ENCODE measurements around the gene ZNF578. TPM values are rescaled to one million over a fixed set of nuclear protein-coding genes. Genes with fewer than 3 reads are reported as not detected.
"Not testable (repeated sequence)": the region's sequence is repeated elsewhere in the genome, so short reads cannot be mapped to it uniquely, and the experiment has no call there.

The ZNF578 gene
- under 1 TPM; 0.11 to 0.85 TPM for total RNA-seq

DNA sequence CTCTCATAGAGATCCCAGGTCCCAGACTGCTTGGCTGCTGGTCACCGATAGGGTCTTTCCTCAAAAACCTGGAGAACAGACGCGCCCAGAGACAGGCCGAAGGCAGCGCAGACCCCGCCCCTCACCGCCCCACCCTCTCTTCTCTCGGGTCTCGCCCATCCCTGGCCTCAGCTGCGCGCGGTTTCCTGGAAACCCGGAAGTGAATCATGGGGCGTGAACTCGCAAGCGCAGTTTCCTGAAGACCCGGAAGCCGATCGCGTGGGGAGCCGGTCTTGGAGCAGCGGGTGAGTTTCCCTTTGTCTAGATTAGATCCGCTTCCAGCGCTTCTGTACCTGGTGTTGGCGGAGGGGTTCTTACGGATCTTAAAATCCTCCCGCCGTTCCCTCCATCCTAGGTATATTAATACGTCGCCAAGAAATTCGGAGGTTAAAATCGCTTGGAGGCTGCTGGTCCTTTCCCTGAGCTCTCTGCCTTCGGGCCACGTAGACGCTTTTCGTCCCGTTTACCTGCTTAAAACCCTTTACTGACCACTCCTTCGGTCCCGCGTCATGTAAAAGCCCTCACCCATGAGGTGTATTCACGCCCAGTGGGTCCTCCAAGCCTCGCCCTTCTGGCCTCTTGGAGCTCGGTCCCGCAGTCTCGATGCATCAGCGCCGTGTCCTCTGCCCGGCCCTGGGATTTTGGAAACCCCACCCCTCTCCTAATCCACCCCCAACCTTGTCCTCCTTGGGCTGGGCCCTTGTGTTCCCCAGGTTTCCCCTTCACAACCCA, at the start of gene ZNF578:
ZNF578 (plus strand) TSS at position 230 of the 771 bp plus-strand sequence. CDS start 48,293 bp downstream, outside the sequence.
- peaks cover 43% of the 10 kb centered on the region for H3K36me3 Mint-ChIP-seq (ENCODE audit: low read depth)
- peak within 1 kb of the TSS; percentile 77 for H3K27ac Mint-ChIP-seq
- H3K9me3 Mint-ChIP-seq = peaks cover 53% of the 10 kb centered on the region
- H3K27me3 Mint-ChIP-seq = peaks cover 7% of the 10 kb centered on the region
- H3K4me3 Mint-ChIP-seq = peak within 1 kb of the TSS; percentile 81
- H3K4me1 Mint-ChIP-seq = peaks cover 11% of the 10 kb centered on the region
- peak; percentile 94 for ATAC-seq (replicated peaks)

DNA sequence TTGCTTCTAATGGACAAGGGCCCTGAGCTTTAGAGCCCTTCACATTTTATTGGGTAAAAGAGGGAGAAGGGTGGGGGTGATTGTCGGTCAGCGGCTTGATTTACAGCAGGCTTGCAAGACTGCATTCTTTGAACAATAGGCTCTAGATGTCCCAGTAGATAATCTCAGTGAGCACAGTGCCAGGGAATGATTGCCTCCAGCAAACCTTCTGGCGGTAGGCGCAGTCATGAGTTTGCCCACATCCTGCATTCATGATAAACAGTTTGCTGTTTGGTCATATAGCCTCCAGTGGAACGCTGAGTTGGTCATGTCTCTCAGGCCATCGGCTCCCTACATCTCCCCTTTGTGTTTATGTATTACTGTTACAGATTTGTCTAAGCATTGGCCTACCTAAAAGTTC, 43.1 kb upstream of the ZNF578 start:
- Mint-ChIP-seq H3K27ac (no peak overlapping the region), H3K4me3 (no peak overlapping the region), H3K27me3 (no peaks in the 10 kb centered on the region), H3K4me1 (no peaks in the 10 kb centered on the region), H3K9me3 (peaks cover 8% of the 10 kb centered on the region), H3K36me3 (ENCODE audit: low read depth) (peaks cover 77% of the 10 kb centered on the region)
- ATAC-seq (replicated peaks) = no peak

GRCh38 chr19:52415711-52416110, 37.6 kb upstream of the ZNF578 start:
- no peaks in the 10 kb centered on the region for H3K27me3 Mint-ChIP-seq
- H3K9me3 Mint-ChIP-seq = peaks cover 25% of the 10 kb centered on the region
- no peak overlapping the region for H3K4me3 Mint-ChIP-seq
- H3K36me3 Mint-ChIP-seq (ENCODE audit: low read depth) = peaks cover 22% of the 10 kb centered on the region
- no peak for ATAC-seq (replicated peaks)
- no peak overlapping the region for H3K27ac Mint-ChIP-seq
- no peaks in the 10 kb centered on the region for H3K4me1 Mint-ChIP-seq

GRCh38 chr19:52428937-52429336, 24.4 kb upstream of the ZNF578 start, which contains the start of gene ZNF534:
ZNF534 (plus strand) TSS chr19:52429148; CDS start chr19:52431475, 2,327 bp downstream.
- Mint-ChIP-seq H3K27ac (no peak within 1 kb of the TSS), H3K4me1 (no peaks in the 10 kb centered on the region), H3K36me3 (ENCODE audit: low read depth) (no peaks in the 10 kb centered on the region), H3K9me3 (peaks cover 24% of the 10 kb centered on the region), H3K4me3 (no peak within 1 kb of the TSS), H3K27me3 (no peaks in the 10 kb centered on the region)
- no peak for ATAC-seq (replicated peaks)

GRCh38 chr19:52442179-52442578, 11.2 kb upstream of the ZNF578 start:
- Mint-ChIP-seq H3K27me3 (no peaks in the 10 kb centered on the region), H3K4me1 (no peaks in the 10 kb centered on the region), H3K27ac (no peak overlapping the region), H3K9me3 (peaks cover 41% of the 10 kb centered on the region), H3K36me3 (ENCODE audit: low read depth) (no peaks in the 10 kb centered on the region), H3K4me3 (no peak overlapping the region)
- no peak for ATAC-seq (replicated peaks)

DNA sequence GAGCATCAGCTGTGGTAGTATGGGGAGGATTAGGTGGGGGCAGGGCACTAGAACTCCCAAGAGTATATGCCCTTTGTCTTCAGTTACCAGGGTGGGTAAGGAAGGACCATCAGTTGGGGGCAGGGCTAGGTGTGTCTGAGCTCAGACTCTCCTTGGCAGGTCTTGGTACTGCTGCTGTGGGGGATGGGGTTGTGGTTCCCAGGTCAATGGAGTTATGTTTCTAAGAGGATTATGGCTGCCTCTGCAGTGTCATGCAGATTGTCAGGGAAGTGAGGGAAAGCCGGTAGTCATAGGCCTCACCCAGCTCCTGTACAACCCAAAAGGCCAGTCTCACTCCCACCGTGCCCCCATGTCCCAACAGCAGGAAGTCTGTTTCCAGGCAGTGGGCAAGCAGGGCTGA, 8.8 kb upstream of the ZNF578 start:
- peaks cover 33% of the 10 kb centered on the region for H3K9me3 Mint-ChIP-seq
- no peak for ATAC-seq (replicated peaks)
- H3K27ac Mint-ChIP-seq = no peak overlapping the region
- H3K27me3 Mint-ChIP-seq = no peaks in the 10 kb centered on the region
- no peaks in the 10 kb centered on the region for H3K36me3 Mint-ChIP-seq (ENCODE audit: low read depth)
- no peak overlapping the region for H3K4me3 Mint-ChIP-seq
- H3K4me1 Mint-ChIP-seq = no peaks in the 10 kb centered on the region

DNA sequence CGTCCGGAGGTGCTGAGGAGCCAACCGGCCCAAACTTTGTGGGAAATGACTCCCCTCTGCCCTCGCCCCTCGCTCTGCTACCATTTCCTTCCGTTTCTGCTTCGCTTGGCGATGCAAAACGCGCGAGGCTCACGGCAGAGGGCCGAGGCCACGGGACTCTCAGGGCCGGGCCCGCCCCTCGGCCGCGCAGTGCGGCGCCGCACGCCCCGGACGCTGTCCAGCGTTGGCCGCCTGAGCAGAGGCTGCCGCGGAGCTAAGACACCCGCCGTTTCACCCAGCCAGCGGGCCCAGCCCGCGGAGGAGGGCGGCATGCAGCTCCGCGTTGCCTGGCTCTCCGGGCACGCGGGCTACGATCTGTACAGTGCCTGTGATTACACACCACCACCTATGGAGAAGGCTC, 2.1 kb upstream of the ZNF578 start:
- peaks cover 20% of the 10 kb centered on the region for H3K36me3 Mint-ChIP-seq (ENCODE audit: low read depth)
- no peak for ATAC-seq (replicated peaks)
- H3K9me3 Mint-ChIP-seq = peaks cover 46% of the 10 kb centered on the region

GRCh38 chr19:52464798-52465470, 11.6 kb downstream of the ZNF578 start:
- Mint-ChIP-seq H3K27me3 (no peaks in the 10 kb centered on the region), H3K4me3 (no peak overlapping the region), H3K36me3 (ENCODE audit: low read depth) (no peaks in the 10 kb centered on the region), H3K27ac (no peak overlapping the region), H3K9me3 (peaks cover 22% of the 10 kb centered on the region), H3K4me1 (no peaks in the 10 kb centered on the region)
- ATAC-seq (replicated peaks) = no peak

More for the DNA sequence above, 2.1 kb upstream of the ZNF578 start:
- Mint-ChIP-seq H3K27ac (no peak overlapping the region), H3K27me3 (peaks cover 7% of the 10 kb centered on the region), H3K4me1 (peaks cover 11% of the 10 kb centered on the region), H3K4me3 (no peak overlapping the region)

DNA sequence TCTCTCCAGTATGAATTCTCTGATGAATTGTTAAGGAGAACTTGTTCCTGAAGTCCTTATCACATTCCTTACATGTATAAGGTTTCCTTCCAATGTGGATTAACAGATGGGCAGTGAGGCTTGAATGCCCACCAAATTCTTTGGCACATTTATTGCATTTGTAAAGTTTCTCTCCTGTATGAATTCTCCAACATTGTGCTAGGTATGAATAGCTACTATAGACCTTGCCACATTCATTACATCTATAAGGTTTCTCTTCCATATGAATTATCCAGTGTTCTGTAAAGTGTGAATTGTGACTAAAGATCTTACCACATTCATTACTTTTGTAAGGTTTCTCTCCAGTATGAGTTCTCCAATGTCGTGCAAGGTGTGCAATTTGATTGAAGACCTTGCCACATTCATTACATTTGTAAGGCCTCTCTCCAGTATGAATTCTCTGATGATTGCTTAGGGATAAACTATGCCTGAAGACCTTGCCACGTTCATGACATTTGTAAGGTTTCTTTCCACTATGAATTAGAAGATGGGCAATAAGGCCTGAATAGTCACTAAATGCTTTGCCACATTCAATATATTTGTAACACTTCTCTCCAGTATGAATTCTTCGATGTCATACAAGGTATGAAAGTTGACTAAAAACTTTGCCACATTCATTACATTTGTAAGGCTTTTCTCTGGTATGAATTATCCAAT, 20.4 kb downstream of the ZNF578 start:
- no peak overlapping the region for H3K27ac Mint-ChIP-seq
- no peaks in the 10 kb centered on the region for H3K27me3 Mint-ChIP-seq
- H3K4me3 Mint-ChIP-seq = no peak overlapping the region
- H3K9me3 Mint-ChIP-seq = peaks cover 54% of the 10 kb centered on the region
- ATAC-seq (replicated peaks) = no peak
- no peaks in the 10 kb centered on the region for H3K36me3 Mint-ChIP-seq (ENCODE audit: low read depth)
- H3K4me1 Mint-ChIP-seq = no peaks in the 10 kb centered on the region

DNA sequence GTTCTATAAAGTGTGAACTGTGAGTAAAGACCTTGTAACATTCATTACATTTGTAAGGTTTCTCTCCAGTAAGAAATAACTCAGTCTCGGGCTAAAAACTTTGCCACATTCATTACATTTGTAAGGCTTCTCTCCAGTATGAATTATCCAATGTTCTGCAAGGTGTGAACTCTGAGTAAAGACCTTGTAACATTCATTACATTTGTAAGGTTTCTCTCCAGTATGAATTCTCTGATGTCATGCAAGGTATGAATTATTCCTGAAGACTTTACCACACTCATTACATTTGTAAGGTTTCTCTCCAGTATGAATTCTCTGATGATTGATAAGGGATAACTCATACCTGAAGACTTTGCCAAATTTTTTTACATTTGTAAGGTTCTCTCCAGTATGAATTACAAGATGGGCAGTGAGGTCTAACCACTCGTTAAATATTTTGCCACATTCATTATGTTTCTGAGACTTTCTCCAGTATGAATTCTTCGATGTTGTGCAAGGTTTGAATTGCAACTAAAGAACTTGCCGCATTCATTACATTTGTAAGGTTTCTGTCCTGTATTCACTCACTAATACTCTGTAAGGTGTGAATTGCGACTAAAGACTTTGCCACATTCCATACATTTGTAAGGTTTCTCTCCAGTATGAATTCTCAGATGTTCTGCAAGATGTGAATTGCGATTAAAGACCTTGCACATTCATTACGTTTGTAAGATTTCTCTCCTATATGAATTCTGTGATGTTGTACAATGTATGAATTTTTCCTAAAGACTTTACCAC, 21.2 kb downstream of the ZNF578 start:
- ATAC-seq (replicated peaks) = no peak
- H3K27ac Mint-ChIP-seq = no peak overlapping the region
- peaks cover 53% of the 10 kb centered on the region for H3K9me3 Mint-ChIP-seq
- no peaks in the 10 kb centered on the region for H3K27me3 Mint-ChIP-seq
- H3K36me3 Mint-ChIP-seq (ENCODE audit: low read depth) = no peaks in the 10 kb centered on the region
- no peak overlapping the region for H3K4me3 Mint-ChIP-seq
- H3K4me1 Mint-ChIP-seq = no peaks in the 10 kb centered on the region

DNA sequence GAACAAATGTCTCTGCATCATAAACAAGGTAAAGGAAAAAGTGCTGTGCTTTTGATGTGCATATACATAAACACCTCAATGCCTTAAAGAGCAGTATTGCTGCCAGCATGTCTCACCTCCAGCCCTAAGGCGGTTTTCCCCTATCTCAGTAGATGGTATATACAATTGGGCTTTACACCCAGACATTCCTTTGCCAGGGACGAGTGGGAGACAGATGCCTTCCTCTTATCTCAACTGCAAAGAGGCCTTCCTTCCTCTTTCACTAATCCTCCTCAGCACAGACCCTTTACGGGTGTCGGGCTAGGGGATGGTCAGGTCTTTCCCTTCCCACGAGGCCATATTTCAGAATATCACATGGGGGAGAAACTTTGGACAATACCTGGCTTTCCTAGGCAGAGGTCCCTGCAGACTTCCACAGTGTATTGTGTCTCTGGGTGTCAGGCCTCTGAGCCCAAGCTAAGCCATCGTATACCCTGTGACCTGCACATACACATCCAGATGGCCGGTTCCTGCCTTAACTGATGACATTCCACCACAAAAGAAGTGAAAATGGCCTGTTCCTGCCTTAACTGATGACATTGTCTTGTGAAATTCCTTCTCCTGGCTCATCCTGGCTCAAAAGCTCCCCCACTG, 30.9 kb downstream of the ZNF578 start:
- not testable (repeated sequence) for H3K36me3 Mint-ChIP-seq (ENCODE audit: low read depth); H3K27me3 Mint-ChIP-seq; H3K4me3 Mint-ChIP-seq; H3K4me1 Mint-ChIP-seq; H3K27ac Mint-ChIP-seq; ATAC-seq (replicated peaks)
- peaks cover 18% of the 10 kb centered on the region for H3K9me3 Mint-ChIP-seq

DNA sequence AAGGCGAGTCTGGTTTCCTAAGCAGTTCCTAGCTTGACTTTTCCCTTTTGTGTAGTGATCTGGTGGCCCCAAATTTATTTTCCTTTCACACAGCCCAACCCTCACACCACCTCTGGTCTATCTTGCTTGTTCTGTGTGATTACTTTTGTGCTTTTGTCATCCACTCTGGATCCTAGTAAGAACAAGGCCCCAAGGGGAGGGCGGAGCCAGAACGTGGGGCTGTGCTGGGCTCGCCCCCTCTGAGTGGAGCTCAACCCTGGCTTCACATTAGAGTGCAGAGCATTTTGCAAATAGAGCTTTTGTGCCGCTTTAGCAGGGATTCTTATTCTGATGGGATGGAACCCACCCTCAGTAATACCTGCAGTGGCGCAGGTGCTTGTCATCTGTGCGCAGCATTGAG, 31.7 kb downstream of the ZNF578 start:
- H3K4me3 Mint-ChIP-seq; H3K36me3 Mint-ChIP-seq (ENCODE audit: low read depth); ATAC-seq (replicated peaks); H3K4me1 Mint-ChIP-seq; H3K27ac Mint-ChIP-seq; H3K27me3 Mint-ChIP-seq: not testable (repeated sequence)
- H3K9me3 Mint-ChIP-seq = peaks cover 18% of the 10 kb centered on the region

DNA sequence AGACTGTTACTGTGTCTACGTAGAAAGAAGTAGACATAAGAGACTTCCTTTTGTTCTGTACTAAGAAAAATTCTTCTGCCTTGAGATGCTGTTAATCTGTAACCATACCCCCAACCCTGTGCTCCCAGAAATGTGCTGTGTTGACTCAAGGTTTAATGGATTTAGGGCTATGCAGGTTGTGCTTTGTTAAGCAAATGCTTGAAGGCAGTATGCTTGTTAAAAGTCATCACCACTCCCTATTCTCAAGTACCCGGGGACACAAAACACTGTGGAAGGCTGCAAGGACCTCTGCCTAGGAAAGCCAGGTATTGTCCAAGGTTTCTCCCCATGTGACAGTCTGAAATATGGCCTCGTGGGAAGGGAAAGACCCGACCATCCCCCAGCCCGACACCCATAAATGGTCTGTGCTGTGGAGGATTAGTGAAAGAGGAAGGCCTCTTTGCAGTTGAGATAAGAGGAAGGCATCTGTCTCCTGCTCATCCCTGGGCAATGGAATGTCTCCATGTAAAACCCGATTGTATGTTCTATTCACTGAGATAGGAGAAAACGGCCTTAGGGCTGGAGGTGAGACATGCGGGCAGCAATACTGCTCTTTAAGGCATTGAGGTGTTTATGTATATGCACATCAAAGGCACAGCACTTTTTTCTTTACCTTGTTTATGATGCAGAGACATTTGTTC, 32.3 kb downstream of the ZNF578 start:
- H3K27me3 Mint-ChIP-seq; H3K4me1 Mint-ChIP-seq; H3K27ac Mint-ChIP-seq; ATAC-seq (replicated peaks); H3K36me3 Mint-ChIP-seq (ENCODE audit: low read depth); H3K4me3 Mint-ChIP-seq: not testable (repeated sequence)
- peaks cover 15% of the 10 kb centered on the region for H3K9me3 Mint-ChIP-seq
